ENCODE measurements around the gene PCDHB9. TPM values are rescaled to one million over a fixed set of nuclear protein-coding genes. Genes with fewer than 3 reads are reported as not detected.
"Not testable (repeated sequence)": the region's sequence is repeated elsewhere in the genome, so short reads cannot be mapped to it uniquely, and the experiment has no call there.

The PCDHB9 gene
- total and polyA plus RNA-seq, 7 donors = 0.09 to 0.58 (median 0.15) TPM; not detected in 1

DNA sequence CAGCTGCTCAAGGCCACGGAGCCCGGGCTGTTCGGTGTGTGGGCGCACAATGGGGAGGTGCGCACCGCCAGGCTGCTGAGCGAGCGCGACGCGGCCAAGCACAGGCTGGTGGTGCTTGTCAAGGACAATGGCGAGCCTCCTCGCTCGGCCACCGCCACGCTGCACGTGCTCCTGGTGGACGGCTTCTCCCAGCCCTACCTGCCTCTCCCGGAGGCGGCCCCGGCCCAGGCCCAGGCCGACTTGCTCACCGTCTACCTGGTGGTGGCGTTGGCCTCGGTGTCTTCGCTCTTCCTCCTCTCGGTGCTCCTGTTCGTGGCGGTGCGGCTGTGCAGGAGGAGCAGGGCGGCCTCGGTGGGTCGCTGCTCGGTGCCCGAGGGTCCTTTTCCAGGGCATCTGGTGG, 2.2 kb downstream of the PCDHB9 start:
- H3K4me1 ChIP-seq; H3K27ac ChIP-seq; DNase-seq; intact Hi-C loops (cut with DNase I); ATAC-seq; H3K36me3 ChIP-seq (ENCODE audit: insufficient read depth in 1 of 2, low read depth in 1 of 2); H3K4me3 ChIP-seq: not testable (repeated sequence)
- Histone ChIP-seq H3K27me3 (ENCODE audit: insufficient read depth in 3 of 3, low read length in 2 of 3) (peaks cover 0 to 20% (median 5%) of the 10 kb centered on the region in 3 donors), H3K9me3 (peaks cover 18% of the 10 kb centered on the region)
- 27 to 29% (median 28%) methylated on average over 15 to 28 of the region's 35 CpGs for WGBS, 3 donors

DNA sequence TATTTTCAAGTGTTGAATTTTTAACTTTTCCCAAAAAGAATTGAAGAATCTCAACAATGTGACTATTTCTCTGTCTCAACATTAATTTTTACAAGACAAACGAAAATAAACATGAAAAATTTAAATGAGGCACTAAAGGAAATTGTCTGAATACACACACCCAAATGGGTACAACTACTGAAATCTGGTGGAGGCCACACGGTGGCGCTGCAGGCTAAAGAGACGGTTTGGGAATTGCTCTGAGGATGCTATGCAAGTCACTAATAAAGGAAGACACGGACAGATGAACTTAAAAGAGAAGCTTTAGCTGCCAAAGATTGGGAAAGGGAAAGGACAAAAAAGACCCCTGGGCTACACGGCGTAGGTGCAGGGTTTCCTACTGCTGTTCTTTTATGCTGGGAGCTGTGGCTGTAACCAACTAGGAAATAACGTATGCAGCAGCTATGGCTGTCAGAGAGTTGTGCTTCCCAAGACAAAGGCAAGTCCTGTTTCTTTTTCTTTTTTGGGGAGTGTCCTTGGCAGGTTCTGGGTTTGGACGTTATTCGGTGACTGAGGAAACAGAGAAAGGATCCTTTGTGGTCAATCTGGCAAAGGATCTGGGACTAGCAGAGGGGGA, 5.3 kb downstream of the PCDHB9 start, which contains the start of gene PCDHB10:
PCDHB10 (plus strand) TSS at position 244 of the 616 bp plus-strand sequence; CDS start at position 444, 200 bp downstream.
- Histone ChIP-seq H3K4me3 (no peak within 1 kb of the TSS), H3K27me3 (ENCODE audit: insufficient read depth in 3 of 3, low read length in 2 of 3) (peaks cover 0 to 13% (median 5%) of the 10 kb centered on the region in 3 donors), H3K4me1 (no peaks in the 10 kb centered on the region), H3K27ac (no peak within 1 kb of the TSS), H3K36me3 (ENCODE audit: insufficient read depth in 1 of 2, low read depth in 1 of 2) (no peaks in the 10 kb centered on the region), H3K9me3 (peaks cover 22% of the 10 kb centered on the region)
- no peak for ATAC-seq
- WGBS, 3 donors = 4 to 6% (median 6%) methylated on average over 8 to 10 of the region's 10 CpGs
- TF ChIP-seq, protein P1, sequence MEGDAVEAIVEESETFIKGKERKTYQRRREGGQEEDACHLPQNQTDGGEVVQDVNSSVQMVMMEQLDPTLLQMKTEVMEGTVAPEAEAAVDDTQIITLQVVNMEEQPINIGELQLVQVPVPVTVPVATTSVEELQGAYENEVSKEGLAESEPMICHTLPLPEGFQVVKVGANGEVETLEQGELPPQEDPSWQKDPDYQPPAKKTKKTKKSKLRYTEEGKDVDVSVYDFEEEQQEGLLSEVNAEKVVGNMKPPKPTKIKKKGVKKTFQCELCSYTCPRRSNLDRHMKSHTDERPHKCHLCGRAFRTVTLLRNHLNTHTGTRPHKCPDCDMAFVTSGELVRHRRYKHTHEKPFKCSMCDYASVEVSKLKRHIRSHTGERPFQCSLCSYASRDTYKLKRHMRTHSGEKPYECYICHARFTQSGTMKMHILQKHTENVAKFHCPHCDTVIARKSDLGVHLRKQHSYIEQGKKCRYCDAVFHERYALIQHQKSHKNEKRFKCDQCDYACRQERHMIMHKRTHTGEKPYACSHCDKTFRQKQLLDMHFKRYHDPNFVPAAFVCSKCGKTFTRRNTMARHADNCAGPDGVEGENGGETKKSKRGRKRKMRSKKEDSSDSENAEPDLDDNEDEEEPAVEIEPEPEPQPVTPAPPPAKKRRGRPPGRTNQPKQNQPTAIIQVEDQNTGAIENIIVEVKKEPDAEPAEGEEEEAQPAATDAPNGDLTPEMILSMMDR (IDR thresholded peaks at IDR 0.05) = peak; percentile 34
- DNase-seq = no peak
- intact Hi-C loops (cut with DNase I) = no loop called here

DNA sequence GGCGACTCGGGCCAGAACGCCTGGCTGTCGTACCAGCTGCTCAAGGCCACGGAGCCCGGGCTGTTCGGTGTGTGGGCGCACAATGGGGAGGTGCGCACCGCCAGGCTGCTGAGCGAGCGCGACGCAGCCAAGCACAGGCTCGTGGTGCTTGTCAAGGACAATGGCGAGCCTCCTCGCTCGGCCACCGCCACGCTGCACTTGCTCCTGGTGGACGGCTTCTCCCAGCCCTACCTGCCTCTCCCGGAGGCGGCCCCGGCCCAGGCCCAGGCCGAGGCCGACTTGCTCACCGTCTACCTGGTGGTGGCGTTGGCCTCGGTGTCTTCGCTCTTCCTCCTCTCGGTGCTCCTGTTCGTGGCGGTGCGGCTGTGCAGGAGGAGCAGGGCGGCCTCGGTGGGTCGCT, 7.4 kb downstream of the PCDHB9 start:
- peaks cover 28% of the 10 kb centered on the region for H3K9me3 ChIP-seq
- intact Hi-C loops (cut with DNase I); DNase-seq; H3K36me3 ChIP-seq (ENCODE audit: insufficient read depth in 1 of 2, low read depth in 1 of 2); ATAC-seq; H3K4me3 ChIP-seq; H3K4me1 ChIP-seq; H3K27ac ChIP-seq: not testable (repeated sequence)
- peaks cover 0 to 13% (median 5%) of the 10 kb centered on the region in 3 donors for H3K27me3 ChIP-seq (ENCODE audit: insufficient read depth in 3 of 3, low read length in 2 of 3)
- WGBS, 3 donors = 0 to 32% (median 26%) methylated on average over 2 to 29 of the region's 37 CpGs

DNA sequence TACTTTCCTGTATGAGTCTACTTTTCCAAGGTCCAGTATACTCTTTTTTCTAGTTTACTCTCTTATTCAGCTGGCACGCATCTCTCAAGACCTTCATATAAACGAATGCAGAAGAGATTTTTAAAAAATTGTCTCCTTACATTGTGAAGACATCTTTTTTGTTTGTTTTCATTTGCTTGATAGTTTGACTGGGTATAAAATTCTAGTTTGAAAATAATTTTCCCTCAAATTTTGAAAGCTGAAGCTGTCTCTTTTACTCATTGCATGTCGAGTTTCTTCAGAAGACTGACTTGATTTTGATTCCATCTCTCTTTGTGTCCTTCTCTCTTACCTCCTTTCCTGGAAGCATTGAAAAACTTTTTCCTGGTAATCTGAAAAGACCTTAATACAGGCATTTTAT, 9.4 kb downstream of the PCDHB9 start:
- intact Hi-C loops (cut with DNase I) = no loop called here
- Histone ChIP-seq H3K27ac (no peak overlapping the region), H3K4me3 (no peak overlapping the region), H3K4me1 (no peaks in the 10 kb centered on the region), H3K36me3 (ENCODE audit: insufficient read depth in 1 of 2, low read depth in 1 of 2) (no peaks in the 10 kb centered on the region), H3K9me3 (peaks cover 32% of the 10 kb centered on the region), H3K27me3 (ENCODE audit: insufficient read depth in 3 of 3, low read length in 2 of 3) (peaks cover 0 to 8% (median 7%) of the 10 kb centered on the region in 3 donors)
- WGBS, 3 donors = 23 to 35% (median 35%) methylated on average over 3 of the region's 3 CpGs
- ATAC-seq (no peak), DNase-seq (no peak)
- TF ChIP-seq, protein P1 (IDR thresholded peaks at IDR 0.05) = no peak

DNA sequence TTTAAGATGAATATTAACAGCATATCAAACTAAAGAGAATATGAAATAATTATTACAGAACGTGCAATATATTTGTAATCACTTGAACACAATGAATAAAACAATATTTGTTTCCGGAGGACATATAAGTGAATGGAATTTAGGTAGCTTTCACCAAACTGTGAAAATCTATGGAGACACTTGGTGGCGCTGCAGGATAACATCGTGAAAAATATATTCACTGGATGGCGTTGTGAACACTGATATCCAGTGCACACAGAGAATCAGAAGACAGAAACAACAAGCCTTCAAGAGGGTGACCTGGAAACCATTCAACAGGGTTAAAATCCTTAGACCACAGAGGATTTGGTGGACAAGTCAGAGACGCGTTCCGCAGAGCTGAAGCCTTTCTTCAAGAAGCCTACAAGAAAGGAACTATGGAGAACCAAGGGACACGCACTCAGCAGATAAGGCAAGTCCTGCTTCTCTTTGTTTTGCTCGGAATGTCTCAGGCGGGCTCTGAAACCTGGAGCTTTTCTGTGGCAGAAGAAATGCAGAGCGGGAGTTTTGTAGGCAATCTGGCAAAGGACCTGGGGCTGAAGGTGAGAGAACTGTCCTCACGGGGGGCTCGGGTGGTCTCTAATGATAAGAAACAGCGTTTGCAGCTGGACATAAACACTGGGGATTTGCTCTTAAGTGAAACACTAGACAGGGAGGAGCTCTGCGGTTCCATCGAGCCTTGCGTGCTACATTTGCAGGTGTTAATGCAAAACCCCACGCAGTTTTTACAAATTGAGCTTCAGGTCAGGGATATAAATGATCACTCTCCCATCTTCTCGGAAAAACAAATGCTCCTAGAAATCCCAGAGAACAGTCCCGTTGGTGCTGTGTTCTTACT, 12.6 kb downstream of the PCDHB9 start, which contains the start of gene PCDHB11:
PCDHB11 (plus strand) TSS at position 269 of the 877 bp plus-strand sequence; CDS start at position 417, 148 bp downstream.
- WGBS, 3 donors = 22 to 33% (median 33%) methylated on average over 21 of the region's 21 CpGs

DNA sequence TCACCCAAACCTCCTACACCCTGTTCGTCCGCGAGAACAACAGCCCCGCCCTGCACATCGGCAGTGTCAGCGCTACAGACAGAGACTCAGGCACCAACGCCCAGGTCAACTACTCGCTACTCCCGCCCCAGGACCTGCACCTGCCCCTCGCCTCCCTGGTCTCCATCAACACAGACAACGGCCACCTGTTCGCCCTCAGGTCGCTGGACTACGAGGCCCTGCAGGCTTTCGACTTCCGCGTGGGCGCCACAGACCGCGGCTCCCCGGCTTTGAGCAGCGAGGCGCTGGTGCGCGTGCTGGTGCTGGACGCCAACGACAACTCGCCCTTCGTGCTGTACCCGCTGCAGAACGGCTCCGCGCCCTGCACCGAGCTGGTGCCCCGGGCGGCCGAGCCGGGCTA, 14.2 kb downstream of the PCDHB9 start:
- 31 to 33% (median 31%) methylated on average over 18 to 25 of the region's 38 CpGs for WGBS, 3 donors
- intact Hi-C loops (cut with DNase I); DNase-seq: not testable (repeated sequence)

More for the DNA sequence above, 12.6 kb downstream of the PCDHB9 start, which contains the start of gene PCDHB11:
- no peak within 1 kb of the TSS for H3K27ac ChIP-seq
- DNase-seq (no peak), ATAC-seq (peak in 1 of 4 donors; percentile 33)
- peaks cover 0 to 4% (median 0%) of the 10 kb centered on the region in 3 donors for H3K27me3 ChIP-seq (ENCODE audit: insufficient read depth in 3 of 3, low read length in 2 of 3)
- TF ChIP-seq, protein P1 (IDR thresholded peaks at IDR 0.05) = peak; percentile 24
- H3K4me1 ChIP-seq = no peaks in the 10 kb centered on the region
- intact Hi-C loops (cut with DNase I) = no loop called here
- no peaks in the 10 kb centered on the region for H3K36me3 ChIP-seq (ENCODE audit: insufficient read depth in 1 of 2, low read depth in 1 of 2)
- peak within 1 kb of the TSS; percentile 29 for H3K4me3 ChIP-seq
- H3K9me3 ChIP-seq = peaks cover 32% of the 10 kb centered on the region

DNA sequence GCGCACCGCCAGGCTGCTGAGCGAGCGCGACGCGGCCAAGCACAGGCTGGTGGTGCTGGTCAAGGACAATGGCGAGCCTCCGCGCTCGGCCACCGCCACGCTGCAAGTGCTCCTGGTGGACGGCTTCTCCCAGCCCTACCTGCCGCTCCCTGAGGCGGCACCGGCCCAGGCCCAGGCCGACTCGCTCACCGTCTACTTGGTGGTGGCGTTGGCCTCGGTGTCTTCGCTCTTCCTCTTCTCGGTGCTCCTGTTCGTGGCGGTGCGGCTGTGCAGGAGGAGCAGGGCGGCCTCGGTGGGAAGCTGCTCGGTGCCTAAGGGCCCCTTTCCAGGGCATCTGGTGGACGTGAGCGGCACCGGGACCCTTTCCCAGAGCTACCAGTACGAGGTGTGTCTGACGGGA, 14.7 kb downstream of the PCDHB9 start:
- ATAC-seq; H3K4me1 ChIP-seq; H3K36me3 ChIP-seq (ENCODE audit: insufficient read depth in 1 of 2, low read depth in 1 of 2); H3K27ac ChIP-seq; intact Hi-C loops (cut with DNase I); H3K4me3 ChIP-seq; DNase-seq; H3K27me3 ChIP-seq (ENCODE audit: insufficient read depth in 3 of 3, low read length in 2 of 3): not testable (repeated sequence)
- H3K9me3 ChIP-seq = peaks cover 28% of the 10 kb centered on the region
- WGBS, 3 donors = 30 to 40% (median 37%) methylated on average over 26 to 28 of the region's 35 CpGs

More for the DNA sequence above, 14.2 kb downstream of the PCDHB9 start:
- not testable (repeated sequence) for H3K4me3 ChIP-seq; H3K27ac ChIP-seq; H3K36me3 ChIP-seq (ENCODE audit: insufficient read depth in 1 of 2, low read depth in 1 of 2); H3K27me3 ChIP-seq (ENCODE audit: insufficient read depth in 3 of 3, low read length in 2 of 3); H3K4me1 ChIP-seq; ATAC-seq
- peaks cover 32% of the 10 kb centered on the region for H3K9me3 ChIP-seq

Measured in psoas muscle (tissue), 8 donors.